Heart right ventricle (tissue), 16 donors: ENCODE data around the gene GPR33. TPM values are rescaled to one million over a fixed set of nuclear protein-coding genes. Genes with fewer than 3 reads are reported as not detected.
"Not testable (repeated sequence)": the region's sequence is repeated elsewhere in the genome, so short reads cannot be mapped to it uniquely, and the experiment has no call there.

Experiments
- ATAC-seq, 8 donors: fragments of 200-7000 bp; cut with Tn5 transposase; one replicate each; pipeline ENCODE4 v1.9.1; 2020; ENCODE audit warnings: mild to moderate bottlenecking in 8 of 8, moderate library complexity in 8 of 8, moderate number of reproducible peaks in 1 of 8
- DNase-seq, 2 donors: peaks; one replicate each; pipeline ENCODE4 v3.0.0-alpha.2; 2020
- H3K27ac ChIP-seq, 10 donors: fragments of 200-600 bp; sonication (generic) in 2 of 10; one replicate each; pipeline versions ENCODE4 v1.5.0 to v1.8.0; 2020 to 2022; ENCODE audit warnings: mild to moderate bottlenecking in 3 of 10
- H3K27me3 ChIP-seq, 7 donors: fragments of 200-600 bp; one replicate each; pipeline ENCODE4 v1.8.0; 2021 to 2022; ENCODE audit warnings: mild to moderate bottlenecking in 2 of 7
- H3K36me3 ChIP-seq, 9 donors: fragments of 200-600 bp; sonication (generic) in 1 of 9; one replicate each; pipeline versions ENCODE4 v1.5.0 to v1.8.0; 2020 to 2022; ENCODE audit warnings: mild to moderate bottlenecking in 2 of 9
- H3K4me1 ChIP-seq, 9 donors: fragments of 200-600 bp; sonication (generic) in 1 of 9; one replicate each; pipeline versions ENCODE4 v1.5.0 to v1.8.0; 2020 to 2022; ENCODE audit warnings: mild to moderate bottlenecking in 4 of 9
- H3K4me3 ChIP-seq, 10 donors: fragments of 200-600 bp; sonication (generic) in 2 of 10; one replicate each; pipeline versions ENCODE4 v1.5.0 to v1.8.0; 2020 to 2022; ENCODE audit warnings: mild to moderate bottlenecking in 7 of 10, moderate library complexity in 2 of 10
- H3K9me3 ChIP-seq, 11 donors: fragments of 200-600 bp in 10 of 11; sonication (generic) in 2 of 11; one replicate each; pipeline versions ENCODE4 v1.5.0 to v1.8.0; 2013 to 2022; ENCODE audit warnings: mild to moderate bottlenecking in 2 of 11, control low read depth in 1 of 11, moderate library complexity in 1 of 11
- WGBS, 2 donors: extraction: QIAGEN DNeasy Blood & Tissue Kit; methylation state at CpG; one replicate each; pipeline ENCODE4 v1.1.7; 2013; ENCODE audit warnings: inconsistent platforms in 1 of 2; 5-methylcytosine and 5-hydroxymethylcytosine counted together
- intact Hi-C, 10 donors: fragments of 100-400 bp; cut with DNase I; formaldehyde crosslinking; loops; one replicate each; pipeline versions ENCODE4 v1.11.1 to v1.14.2; 2022
- polyA plus RNA-seq, 2 donors: library from polyadenylated mRNA; stranded (reverse); fragments of 200-250 nt; gene quantifications; one replicate each; pipeline ENCODE4 v1.2.3, GENCODE V29; 2013
- total RNA-seq, 10 donors: library from RNA; stranded (reverse); fragmentation: NEBNext Ultra II Directional in 3 of 10; extraction: Animal tissue kit (Norgen Biotek cat#: 25700) in 3 of 10; gene quantifications; one replicate each; pipeline versions ENCODE4 v1.2.1 to v1.2.4, GENCODE V29; 2021 to 2023
- TF ChIP-seq, protein P1 (sequence below), 9 donors: fragments of 200-600 bp; sonication (generic) in 2 of 9; IDR thresholded peaks; one replicate each; pipeline versions ENCODE4 v1.5.0 to v1.8.0; 2021 to 2022; ENCODE audit warnings: antibody characterized with exemption in 9 of 9, mild to moderate bottlenecking in 5 of 9, moderate library complexity in 1 of 9
- donor health status: Arrhythmogenic right ventricular cardiomyopathy.
- donor health status: ischemic (EF 13 %, LVEDD 7.1; RV severe dilation, severe dysfunction).
- donor health status: healthy with polysubstance abuse.
- donor health status: DM: no; HTN: yes; CAD: no.
- donor health status: DM: no; HTN: no; CAD: no.
- donor health status: ischemic (EF 25% LVEDD 6.9; RV normal size, moderate dysfunction).
- donor health status: ischemic (EF 25% LVEDD 5.7; RV mildly dilated, moderate dysfunction).
- donor health status: healthy.
- donor health status: DM: yes; HTN: yes; CAD: no.
- donor health status: Ischemic cardiomyopathy.
- donor health status: ischemic (EF 35%, LVEDD 5.7; RV mildly dilated, moderate dysfunction).
- donor health status: nonischemic (EF 11% LVEDD 7.7; RV severe dilation, severe dysfunction).
- donor health status: DM: yes; HTN: yes; CAD: no.
- donor health status: PGD.
- donor health status: ischemic (EF 29% LVEDD 5.4; RV normal size, mild dysfunction).
- donor health status: nonischemic (EF 23%, LVEDD 6.1; RV moderate dilation, normal function).

The GPR33 gene
- total and polyA plus RNA-seq, 12 donors: not detected

DNA sequence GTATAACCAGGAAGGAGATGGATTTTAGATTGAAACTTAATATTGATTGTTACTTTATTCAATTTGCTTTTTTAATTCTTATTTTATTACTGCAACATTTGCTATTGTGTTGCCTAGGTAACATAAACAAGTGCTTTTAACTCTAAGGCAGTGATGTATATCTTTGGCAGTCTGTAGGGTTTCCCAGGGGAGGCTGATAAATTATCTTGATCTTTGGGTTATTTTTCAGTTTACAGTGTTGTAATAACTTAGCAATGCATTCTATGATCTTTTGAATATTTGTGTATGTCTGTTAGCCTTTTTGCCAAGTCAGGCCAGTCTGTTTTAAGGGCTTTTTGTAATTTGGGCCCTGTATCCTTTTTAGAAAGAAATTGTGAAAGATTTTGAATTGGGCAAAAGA lies 22.7 kb downstream of the GPR33 start:
- intact Hi-C loops: no loop called here
- Histone ChIP-seq H3K27me3 (no peaks in the 10 kb centered on the region), H3K4me1 (no peaks in the 10 kb centered on the region), H3K9me3 (no peaks in the 10 kb centered on the region), H3K36me3 (no peaks in the 10 kb centered on the region), H3K27ac (no peak overlapping the region), H3K4me3 (no peak overlapping the region)
- TF ChIP-seq, protein P1, sequence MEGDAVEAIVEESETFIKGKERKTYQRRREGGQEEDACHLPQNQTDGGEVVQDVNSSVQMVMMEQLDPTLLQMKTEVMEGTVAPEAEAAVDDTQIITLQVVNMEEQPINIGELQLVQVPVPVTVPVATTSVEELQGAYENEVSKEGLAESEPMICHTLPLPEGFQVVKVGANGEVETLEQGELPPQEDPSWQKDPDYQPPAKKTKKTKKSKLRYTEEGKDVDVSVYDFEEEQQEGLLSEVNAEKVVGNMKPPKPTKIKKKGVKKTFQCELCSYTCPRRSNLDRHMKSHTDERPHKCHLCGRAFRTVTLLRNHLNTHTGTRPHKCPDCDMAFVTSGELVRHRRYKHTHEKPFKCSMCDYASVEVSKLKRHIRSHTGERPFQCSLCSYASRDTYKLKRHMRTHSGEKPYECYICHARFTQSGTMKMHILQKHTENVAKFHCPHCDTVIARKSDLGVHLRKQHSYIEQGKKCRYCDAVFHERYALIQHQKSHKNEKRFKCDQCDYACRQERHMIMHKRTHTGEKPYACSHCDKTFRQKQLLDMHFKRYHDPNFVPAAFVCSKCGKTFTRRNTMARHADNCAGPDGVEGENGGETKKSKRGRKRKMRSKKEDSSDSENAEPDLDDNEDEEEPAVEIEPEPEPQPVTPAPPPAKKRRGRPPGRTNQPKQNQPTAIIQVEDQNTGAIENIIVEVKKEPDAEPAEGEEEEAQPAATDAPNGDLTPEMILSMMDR (IDR thresholded peaks at IDR 0.05): no peak
- no peak for ATAC-seq
- DNase-seq: no peak

DNA sequence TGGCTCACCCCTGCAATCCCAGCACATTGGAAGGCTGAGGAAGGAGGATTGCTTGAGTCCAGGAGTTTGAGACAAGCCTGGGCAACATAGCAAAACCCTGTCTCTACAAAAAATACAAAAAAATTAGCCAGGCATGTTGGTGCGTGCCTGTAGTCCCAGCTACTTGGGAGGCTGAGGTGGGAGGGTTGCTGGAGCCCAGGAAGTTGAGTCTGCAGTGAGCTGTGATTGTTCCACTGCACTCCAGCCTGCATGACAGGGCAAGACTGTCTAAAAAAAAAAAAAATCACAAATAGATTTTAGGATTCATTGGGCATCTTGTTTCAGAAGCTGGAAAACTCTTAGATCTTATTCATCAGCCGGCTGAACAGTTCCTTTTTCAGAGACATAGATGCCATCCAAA lies 25.4 kb downstream of the GPR33 start:
- H3K27ac ChIP-seq, ATAC-seq, intact Hi-C loops, H3K4me3 ChIP-seq, H3K27me3 ChIP-seq, DNase-seq, H3K9me3 ChIP-seq, H3K36me3 ChIP-seq: not testable (repeated sequence)
- WGBS, 2 donors: 85 to 91% methylated on average over 2 of the region's 2 CpGs
- peaks cover 0 to 12% (median 3%) of the 10 kb centered on the region in 9 donors for H3K4me1 ChIP-seq

DNA sequence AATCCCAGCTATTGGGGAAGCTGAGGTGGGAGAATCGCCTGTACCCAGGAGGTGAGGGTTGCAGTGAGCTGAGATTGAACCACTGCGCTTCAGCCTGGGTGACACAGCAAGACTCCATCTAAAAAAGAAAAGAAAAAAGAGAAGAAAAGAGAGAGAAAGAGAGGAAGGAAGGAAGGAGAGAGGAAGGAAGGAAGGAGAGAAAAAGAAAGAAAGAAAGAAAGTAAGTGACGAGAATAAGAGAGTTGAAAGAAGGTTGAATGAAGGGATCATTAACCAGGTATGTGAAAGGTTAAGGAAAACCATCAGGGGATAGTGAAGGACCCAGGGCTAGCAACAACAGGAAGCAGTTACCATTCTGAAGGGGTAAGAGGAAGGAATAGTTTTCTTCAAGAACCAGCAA lies 26.3 kb downstream of the GPR33 start:
- TF ChIP-seq, protein P1 (IDR thresholded peaks at IDR 0.05): no peak
- Histone ChIP-seq H3K9me3 (no peaks in the 10 kb centered on the region), H3K27me3 (no peaks in the 10 kb centered on the region), H3K4me3 (no peak overlapping the region), H3K4me1 (peaks cover 0 to 14% (median 3%) of the 10 kb centered on the region in 9 donors), H3K27ac (no peak overlapping the region), H3K36me3 (no peaks in the 10 kb centered on the region)
- 83 to 91% methylated on average over 3 of the region's 3 CpGs for WGBS, 2 donors
- no peak for DNase-seq
- intact Hi-C loops: no loop called here
- ATAC-seq: no peak

DNA sequence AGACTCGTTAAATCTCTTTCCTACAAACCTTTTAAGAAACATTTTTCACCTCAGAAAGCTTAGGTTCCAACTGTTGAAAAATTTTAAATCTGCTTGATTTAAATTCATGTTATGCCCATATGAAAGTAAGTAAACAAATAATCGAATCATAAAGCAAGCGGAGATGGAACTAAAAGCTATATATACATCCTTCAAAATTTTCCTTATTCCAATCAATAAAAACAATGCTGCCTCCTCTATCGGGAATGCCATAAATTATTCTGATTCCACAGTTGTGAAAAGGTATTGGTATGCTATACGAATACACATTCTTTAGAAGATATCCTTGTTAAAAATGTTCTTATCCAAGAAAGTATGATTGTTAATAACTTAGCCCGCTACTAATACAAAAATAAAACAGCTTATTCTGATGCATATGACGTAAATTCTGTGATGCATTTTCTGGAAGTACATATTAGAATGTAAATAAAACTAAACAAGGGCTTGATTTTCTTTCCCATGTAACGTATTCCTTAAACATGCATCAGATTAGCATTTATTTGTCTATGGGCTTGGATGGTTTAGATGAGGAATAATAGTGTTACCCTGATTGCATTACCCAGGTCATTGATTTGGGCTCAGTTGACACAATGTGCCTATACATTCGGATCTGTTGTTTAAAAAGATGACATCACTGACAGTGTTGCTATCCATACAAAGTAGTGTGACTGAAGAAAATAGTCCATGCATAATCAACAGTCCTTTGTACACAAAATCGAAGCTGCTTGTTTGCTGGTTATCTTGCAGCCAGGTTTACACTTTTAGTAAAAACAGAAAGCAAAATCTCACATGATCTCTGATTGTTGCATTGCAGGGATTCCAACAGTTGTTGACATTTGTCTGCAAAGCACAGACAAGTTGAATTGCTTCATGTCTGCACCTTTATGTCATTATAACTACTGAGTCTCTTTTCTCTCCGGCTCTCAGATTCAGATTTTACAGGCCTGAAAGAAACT lies 29.9 kb downstream of the GPR33 start:
- ATAC-seq: no peak
- Histone ChIP-seq H3K4me1 (peaks cover 0 to 32% (median 16%) of the 10 kb centered on the region in 9 donors), H3K36me3 (peaks cover 0 to 3% (median 0%) of the 10 kb centered on the region in 9 donors), H3K27ac (peak overlapping the region in 9 of 10 donors; percentile 34 to 95 (median 90)), H3K27me3 (no peaks in the 10 kb centered on the region), H3K4me3 (peak overlapping the region in 9 of 10 donors; percentile 50 to 78 (median 71)), H3K9me3 (no peaks in the 10 kb centered on the region)
- intact Hi-C loops: loop anchor here in 2 of 10 donors (2.0 kb wide), 1 partner anchor 37 kb away; the partner anchor contains the start of gene HEATR5A (in 2 of the 2)
- WGBS, 2 donors: 56 to 57% methylated on average over 11 of the region's 11 CpGs
- TF ChIP-seq, protein P1 (IDR thresholded peaks at IDR 0.05): no peak
- no peak for DNase-seq
